ENCODE results near the gene DIP2B. TPM values are rescaled to one million over a fixed set of nuclear protein-coding genes. Genes with fewer than 3 reads are reported as not detected.
"Not testable (repeated sequence)": the region's sequence is repeated elsewhere in the genome, so short reads cannot be mapped to it uniquely, and the experiment has no call there.

DIP2B gene
- 10 to 100 TPM; 27.8 to 28.2 TPM for total RNA-seq

GRCh38 chr12:50504798-50505674 lies at the start of gene DIP2B:
Gene DIP2B (plus strand): TSS chr12:50504985. CDS start chr12:50505141, 156 bp downstream.
- H3K9me3 Mint-ChIP-seq = no peaks in the 10 kb centered on the region
- H3K27me3 Mint-ChIP-seq (ENCODE audit: low read depth) = no peaks in the 10 kb centered on the region
- CTCF ChIA-PET = interaction anchor here (0.5 to 7.7 kb wide), 29 partner anchors 13 to 517 kb away, joined by 3 to 130 read pairs (median 4); no protein-coding TSS in a partner anchor

GRCh38 chr12:50458606-50459005 lies 46.2 kb upstream of the DIP2B start:
- H3K4me1 Mint-ChIP-seq (ENCODE audit: low read depth) = no peaks in the 10 kb centered on the region
- no peak overlapping the region for H3K27ac Mint-ChIP-seq
- no peak for DNase-seq
- intact Hi-C loops (cut with micrococcal nuclease) = no loop called here
- peaks cover 34% of the 10 kb centered on the region for H3K36me3 Mint-ChIP-seq (ENCODE audit: low read depth)
- no peaks in the 10 kb centered on the region for H3K9me3 Mint-ChIP-seq
- CTCF ChIA-PET = no interaction called here
- no peaks in the 10 kb centered on the region for H3K27me3 Mint-ChIP-seq (ENCODE audit: low read depth)
- no peak overlapping the region for H3K4me3 Mint-ChIP-seq

More at GRCh38 chr12:50504798-50505674, at the start of gene DIP2B:
- Mint-ChIP-seq H3K27ac (peak within 1 kb of the TSS; percentile 90), H3K4me3 (peak within 1 kb of the TSS; percentile 91), H3K4me1 (ENCODE audit: low read depth) (peaks cover 43% of the 10 kb centered on the region), H3K36me3 (ENCODE audit: low read depth) (peaks cover 6% of the 10 kb centered on the region)
- peak; percentile 98 for DNase-seq
- intact Hi-C loops (cut with micrococcal nuclease) = loop anchor here (1.0 to 5.0 kb wide), 8 partner anchors 117 to 523 kb away; no protein-coding TSS in a partner anchor

GRCh38 chr12:50467439-50467838 lies 37.3 kb upstream of the DIP2B start:
- no peaks in the 10 kb centered on the region for H3K9me3 Mint-ChIP-seq
- H3K27me3 Mint-ChIP-seq (ENCODE audit: low read depth) = no peaks in the 10 kb centered on the region
- CTCF ChIA-PET = interaction anchor here (0.6 kb wide), 1 partner anchor 157 kb away, joined by 5 read pairs; no protein-coding TSS in a partner anchor
- intact Hi-C loops (cut with micrococcal nuclease) = no loop called here
- no peak overlapping the region for H3K4me3 Mint-ChIP-seq
- H3K36me3 Mint-ChIP-seq (ENCODE audit: low read depth) = peaks cover 38% of the 10 kb centered on the region
- peaks cover 2% of the 10 kb centered on the region for H3K4me1 Mint-ChIP-seq (ENCODE audit: low read depth)
- H3K27ac Mint-ChIP-seq = no peak overlapping the region
- no peak for DNase-seq

GRCh38 chr12:50477241-50477832 lies 27.4 kb upstream of the DIP2B start:
- Mint-ChIP-seq H3K27ac (no peak overlapping the region), H3K27me3 (ENCODE audit: low read depth) (no peaks in the 10 kb centered on the region), H3K9me3 (no peaks in the 10 kb centered on the region), H3K4me1 (ENCODE audit: low read depth) (no peaks in the 10 kb centered on the region), H3K36me3 (ENCODE audit: low read depth) (peaks cover 26% of the 10 kb centered on the region), H3K4me3 (no peak overlapping the region)
- intact Hi-C loops (cut with micrococcal nuclease) = no loop called here
- no peak for DNase-seq
- CTCF ChIA-PET = interaction anchor here (0.6 kb wide), 2 partner anchors 27 to 314 kb away, joined by 3 to 4 read pairs; no protein-coding TSS in a partner anchor

- intact Hi-C loops (cut with micrococcal nuclease) = no loop called here
- no peak overlapping the region for H3K27ac Mint-ChIP-seq
- no peaks in the 10 kb centered on the region for H3K36me3 Mint-ChIP-seq (ENCODE audit: low read depth)
- CTCF ChIA-PET = interaction anchor here (0.6 kb wide), 1 partner anchor 11 kb away, joined by 3 read pairs; no protein-coding TSS in a partner anchor
- no peaks in the 10 kb centered on the region for H3K27me3 Mint-ChIP-seq (ENCODE audit: low read depth)
- no peaks in the 10 kb centered on the region for H3K4me1 Mint-ChIP-seq (ENCODE audit: low read depth)
- no peak for DNase-seq
- no peak overlapping the region for H3K4me3 Mint-ChIP-seq
- no peaks in the 10 kb centered on the region for H3K9me3 Mint-ChIP-seq
Measured at GRCh38 chr12:50482571-50482970, 22.2 kb upstream of the DIP2B start.

- Mint-ChIP-seq H3K4me1 (ENCODE audit: low read depth) (no peaks in the 10 kb centered on the region), H3K36me3 (ENCODE audit: low read depth) (no peaks in the 10 kb centered on the region), H3K27ac (no peak overlapping the region), H3K27me3 (ENCODE audit: low read depth) (no peaks in the 10 kb centered on the region), H3K9me3 (no peaks in the 10 kb centered on the region), H3K4me3 (no peak overlapping the region)
- intact Hi-C loops (cut with micrococcal nuclease) = no loop called here
- CTCF ChIA-PET = interaction anchor here (0.8 kb wide), 1 partner anchor 21 kb away, joined by 3 read pairs; the partner anchor contains the start of gene DIP2B
- DNase-seq = no peak
Measured at GRCh38 chr12:50483488-50483887, 21.3 kb upstream of the DIP2B start.

- Mint-ChIP-seq H3K27me3 (ENCODE audit: low read depth) (no peaks in the 10 kb centered on the region), H3K9me3 (peaks cover 16% of the 10 kb centered on the region), H3K4me1 (ENCODE audit: low read depth) (no peaks in the 10 kb centered on the region), H3K4me3 (no peak overlapping the region), H3K27ac (no peak overlapping the region), H3K36me3 (ENCODE audit: low read depth) (no peaks in the 10 kb centered on the region)
- no peak for DNase-seq
- CTCF ChIA-PET = no interaction called here
- intact Hi-C loops (cut with micrococcal nuclease) = no loop called here
Measured at GRCh38 chr12:50488801-50489200, 16.0 kb upstream of the DIP2B start.

- H3K4me3 Mint-ChIP-seq; H3K27me3 Mint-ChIP-seq (ENCODE audit: low read depth); H3K4me1 Mint-ChIP-seq (ENCODE audit: low read depth); intact Hi-C loops (cut with micrococcal nuclease); DNase-seq; H3K27ac Mint-ChIP-seq: not testable (repeated sequence)
- peaks cover 46% of the 10 kb centered on the region for H3K9me3 Mint-ChIP-seq
- CTCF ChIA-PET = interaction anchor here (0.6 to 0.7 kb wide), 2 partner anchors 136 to 605 kb away, joined by 3 to 5 read pairs; no protein-coding TSS in a partner anchor
- peaks cover 20% of the 10 kb centered on the region for H3K36me3 Mint-ChIP-seq (ENCODE audit: low read depth)
Measured at GRCh38 chr12:50498119-50498518, 6.7 kb upstream of the DIP2B start.

GRCh38 chr12:50505675-50506530 lies 1.1 kb downstream of the DIP2B start:
- Mint-ChIP-seq H3K4me3 (peak overlapping the region; percentile 91), H3K27ac (peak overlapping the region; percentile 90), H3K4me1 (ENCODE audit: low read depth) (peaks cover 50% of the 10 kb centered on the region), H3K36me3 (ENCODE audit: low read depth) (peaks cover 6% of the 10 kb centered on the region), H3K27me3 (ENCODE audit: low read depth) (no peaks in the 10 kb centered on the region), H3K9me3 (no peaks in the 10 kb centered on the region)
- intact Hi-C loops (cut with micrococcal nuclease) = loop anchor here (1.0 to 5.0 kb wide), 5 partner anchors 91 to 481 kb away; no protein-coding TSS in a partner anchor
- DNase-seq = peak; percentile 38
- CTCF ChIA-PET = interaction anchor here (0.5 to 7.7 kb wide), 24 partner anchors 12 to 1563 kb away, joined by 3 to 130 read pairs (median 4); no protein-coding TSS in a partner anchor

- Mint-ChIP-seq H3K27ac (peak overlapping the region; percentile 75), H3K9me3 (no peaks in the 10 kb centered on the region), H3K27me3 (ENCODE audit: low read depth) (no peaks in the 10 kb centered on the region), H3K36me3 (ENCODE audit: low read depth) (peaks cover 6% of the 10 kb centered on the region), H3K4me1 (ENCODE audit: low read depth) (peaks cover 52% of the 10 kb centered on the region), H3K4me3 (peak overlapping the region; percentile 91)
- intact Hi-C loops (cut with micrococcal nuclease) = loop anchor here (1.0 to 5.0 kb wide), 3 partner anchors 26 to 115 kb away; no protein-coding TSS in a partner anchor
- DNase-seq = no peak
- CTCF ChIA-PET = interaction anchor here (0.6 to 7.7 kb wide), 10 partner anchors 11 to 1562 kb away, joined by 3 to 130 read pairs (median 4); no protein-coding TSS in a partner anchor
Measured at GRCh38 chr12:50506753-50507473, 2.1 kb downstream of the DIP2B start.

- H3K27ac Mint-ChIP-seq = peak overlapping the region; percentile 75
- H3K36me3 Mint-ChIP-seq (ENCODE audit: low read depth) = peaks cover 6% of the 10 kb centered on the region
- intact Hi-C loops (cut with micrococcal nuclease) = loop anchor here (1.0 to 5.0 kb wide), 2 partner anchors 26 to 115 kb away; no protein-coding TSS in a partner anchor
- no peaks in the 10 kb centered on the region for H3K9me3 Mint-ChIP-seq
- CTCF ChIA-PET = interaction anchor here (0.6 to 7.7 kb wide), 10 partner anchors 11 to 344 kb away, joined by 3 to 130 read pairs (median 4); no protein-coding TSS in a partner anchor
- no peaks in the 10 kb centered on the region for H3K27me3 Mint-ChIP-seq (ENCODE audit: low read depth)
- DNase-seq = peak; percentile 20
- peak overlapping the region; percentile 91 for H3K4me3 Mint-ChIP-seq
- peaks cover 52% of the 10 kb centered on the region for H3K4me1 Mint-ChIP-seq (ENCODE audit: low read depth)
Measured at GRCh38 chr12:50507474-50507838, 2.7 kb downstream of the DIP2B start.
